NCI-H82 (cell line): ENCODE results near the gene BABAM2.
A peak's percentile ranks its signal among the peaks of the same experiment; 100 is the strongest.
"Not testable (repeated sequence)": the region's sequence is repeated elsewhere in the genome, so short reads cannot be mapped to it uniquely, and the experiment has no call there.

Source experiments
- DNase-seq: peaks from one replicate; lab custom pipeline; 2025; lab: John Stamatoyannopoulos, UW

BABAM2 gene

DNA sequence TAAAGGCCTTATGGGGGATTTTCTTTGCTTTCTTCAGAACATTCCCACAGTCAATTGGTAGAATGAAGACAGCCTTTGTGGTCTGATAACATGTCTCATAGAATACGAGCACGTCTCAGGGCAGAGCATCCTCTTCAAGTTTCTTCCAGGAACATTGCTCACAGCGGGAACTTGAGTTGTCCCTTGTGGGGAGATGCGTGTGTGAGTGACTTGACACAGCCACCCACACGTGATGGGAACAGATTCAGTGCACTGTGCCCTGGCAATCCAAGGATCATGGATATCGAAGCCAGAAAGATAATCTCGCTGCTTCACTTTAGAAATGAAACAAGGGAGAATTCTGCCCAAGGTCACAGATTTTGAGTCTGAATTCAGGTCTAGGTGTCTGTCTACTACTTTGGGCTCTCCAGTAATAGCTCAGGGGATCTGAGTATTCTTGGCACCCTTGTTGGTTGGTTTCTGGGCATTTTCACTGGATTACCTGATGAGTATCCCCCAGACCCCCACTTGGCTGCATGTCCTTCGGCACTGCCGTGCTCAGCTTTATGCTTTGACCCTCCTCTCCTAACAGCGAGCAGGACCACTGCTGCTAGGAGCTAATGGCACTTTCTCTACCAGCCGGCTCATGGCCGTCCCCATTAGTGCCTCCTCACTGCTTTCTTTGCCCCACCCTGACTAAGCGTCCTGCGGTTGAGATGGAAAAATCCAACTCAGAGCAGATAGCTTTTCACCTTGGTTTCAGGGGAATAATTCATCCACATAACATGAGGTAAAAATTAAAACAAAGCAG is 426.2 kb downstream of the BABAM2 start:
- DNase-seq: no peak

DNA sequence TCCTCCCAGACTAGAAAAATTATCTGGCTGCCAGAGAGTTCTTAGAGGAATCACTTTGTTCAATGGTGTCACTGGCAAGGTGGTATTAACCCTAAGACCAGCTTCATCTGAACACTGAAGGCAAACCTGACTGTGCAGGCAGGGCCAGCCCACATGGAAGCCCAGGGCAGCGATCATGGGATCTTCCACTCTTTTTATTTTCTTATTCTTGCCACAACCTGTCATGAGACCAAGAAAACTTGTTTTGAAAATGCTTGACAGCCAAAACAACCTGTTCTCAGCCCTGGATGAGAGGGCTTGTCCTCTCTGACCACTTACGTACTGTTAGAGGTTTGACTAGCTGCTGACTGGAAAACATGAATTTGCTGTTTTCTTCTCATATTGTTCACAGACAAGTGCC is 426.9 kb downstream of the BABAM2 start:
- DNase-seq: no peak

DNA sequence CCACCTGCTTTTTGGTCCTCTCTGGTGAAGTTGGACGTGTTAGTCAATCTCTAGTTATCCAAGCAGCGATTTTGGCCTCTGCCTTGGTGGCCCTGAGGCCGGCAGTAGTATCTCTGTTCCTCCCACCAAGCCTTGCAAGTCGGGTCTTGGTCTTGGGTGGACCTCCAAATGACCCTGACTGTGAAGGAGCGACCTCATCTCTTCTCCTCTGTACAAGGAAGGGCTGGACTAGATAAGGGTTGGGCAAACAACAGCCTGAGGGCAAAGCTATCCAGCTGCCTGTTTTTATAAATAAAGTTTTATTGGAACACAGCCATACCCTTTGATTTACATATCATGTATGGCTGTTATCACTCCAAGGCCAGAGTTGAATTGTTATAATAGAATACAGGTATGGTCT is 427.5 kb downstream of the BABAM2 start:
- DNase-seq: no peak

- DNase-seq: no peak
These were observed 428.1 kb downstream of the BABAM2 start for GRCh38 chr2:28318462-28319117.

DNA sequence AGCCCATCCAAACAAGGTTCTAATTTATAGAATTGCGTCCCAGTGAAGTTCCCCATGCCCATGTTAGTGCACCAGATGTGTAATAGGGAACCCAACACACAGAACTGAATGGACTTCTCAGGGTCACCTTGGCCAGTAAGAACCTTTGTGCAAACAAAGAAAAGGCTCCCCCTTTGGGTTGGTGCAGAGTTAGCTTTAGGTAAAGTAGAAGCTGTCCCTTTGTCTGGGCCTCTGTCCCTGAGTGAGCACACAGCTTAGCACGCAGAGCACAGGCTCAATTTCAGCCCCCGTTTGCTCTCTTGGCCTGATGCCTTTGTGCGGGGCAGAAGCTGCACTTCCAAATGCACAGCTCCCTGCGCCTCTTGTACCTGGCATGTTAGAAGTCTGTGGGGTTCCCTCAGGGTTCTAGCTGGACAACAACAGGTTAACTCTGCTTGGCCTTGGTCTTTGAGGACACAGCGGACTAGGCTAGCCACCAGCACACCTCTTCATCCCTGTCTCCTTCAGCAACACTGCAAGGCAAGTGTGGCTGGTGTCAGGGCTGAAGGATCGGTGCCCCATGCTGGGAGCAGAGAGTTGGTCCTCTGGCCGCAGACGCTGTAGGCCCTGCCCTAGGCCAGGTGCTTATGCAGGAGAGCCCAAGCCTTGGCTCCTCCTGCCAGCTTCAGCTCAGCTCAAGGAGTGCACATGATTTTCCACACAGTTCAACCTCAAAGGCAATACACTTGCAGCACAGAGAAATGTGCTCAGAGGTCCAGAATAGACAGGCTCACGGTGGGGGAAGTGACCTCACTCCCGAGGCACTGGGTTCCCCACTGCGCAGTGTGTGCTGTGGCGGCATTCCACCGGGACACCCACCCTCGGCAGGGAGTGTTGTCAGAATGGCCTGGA is 428.8 kb downstream of the BABAM2 start:
- no peak for DNase-seq

DNA sequence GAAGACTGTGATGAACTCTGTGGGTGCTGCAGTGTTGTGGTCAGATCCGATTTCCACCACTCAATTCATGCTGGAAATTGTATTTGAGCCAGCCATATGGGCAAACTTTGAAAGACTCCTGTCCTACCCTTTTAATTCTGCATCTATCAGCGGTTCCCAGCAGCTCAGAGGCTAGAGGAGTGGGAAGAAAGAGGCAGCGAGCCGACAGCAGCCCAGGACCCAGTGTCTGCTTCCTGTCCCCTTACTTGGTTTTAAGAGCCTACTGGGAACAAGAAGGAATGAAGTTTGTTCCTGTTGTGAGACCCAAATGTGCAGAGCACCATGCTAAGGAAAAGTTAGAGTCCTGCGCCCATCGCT is 429.5 kb downstream of the BABAM2 start:
- no peak for DNase-seq

GRCh38 chr2:28320371-28320770 is 429.8 kb downstream of the BABAM2 start:
- no peak for DNase-seq

GRCh38 chr2:28321426-28321825 is 430.9 kb downstream of the BABAM2 start:
- no peak for DNase-seq

DNA sequence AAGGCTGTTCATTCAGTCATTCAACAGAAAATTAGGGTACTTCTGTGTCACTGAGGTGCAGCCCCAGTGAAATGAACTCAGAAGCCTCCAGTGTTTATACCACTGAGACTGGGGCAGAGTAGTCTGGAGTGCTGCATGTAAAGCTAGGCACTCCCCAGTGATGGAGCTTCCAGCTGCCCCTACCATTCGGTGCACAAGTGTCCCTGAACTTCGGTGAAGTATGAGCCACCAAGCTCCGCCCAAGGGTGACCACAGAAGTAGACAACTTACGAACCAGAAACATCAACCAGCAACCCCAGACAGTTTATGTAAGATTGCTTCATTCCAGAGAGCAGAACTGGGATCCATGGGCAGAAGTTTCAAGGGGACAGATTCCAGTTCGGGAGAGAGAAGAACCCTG is 431.5 kb downstream of the BABAM2 start:
- no peak for DNase-seq

GRCh38 chr2:28322456-28322855 is 431.9 kb downstream of the BABAM2 start:
- no peak for DNase-seq

DNA sequence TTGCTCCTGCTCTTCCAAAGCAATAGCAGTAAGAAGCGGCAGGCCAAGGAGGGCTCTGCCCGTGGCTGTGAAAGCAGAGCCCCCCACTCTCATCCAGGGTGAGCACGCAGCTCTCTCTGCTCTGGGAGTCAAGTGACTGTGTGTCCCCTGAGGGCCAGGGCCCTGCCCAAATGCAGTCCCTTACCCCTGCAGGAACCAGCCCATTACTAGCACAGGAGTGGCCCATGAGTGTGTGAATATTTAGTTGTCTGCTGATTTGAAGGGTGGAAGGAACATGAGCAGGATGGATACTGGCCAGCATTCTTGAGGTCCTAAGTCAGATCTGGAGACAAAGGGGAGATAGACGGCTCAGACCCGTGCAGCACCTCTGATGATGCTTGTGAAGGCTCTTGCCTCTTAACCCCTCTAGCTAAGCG is 432.5 kb downstream of the BABAM2 start:
- no peak for DNase-seq

GRCh38 chr2:28325173-28325566 is 434.6 kb downstream of the BABAM2 start:
- peak; percentile 30 for DNase-seq

DNA sequence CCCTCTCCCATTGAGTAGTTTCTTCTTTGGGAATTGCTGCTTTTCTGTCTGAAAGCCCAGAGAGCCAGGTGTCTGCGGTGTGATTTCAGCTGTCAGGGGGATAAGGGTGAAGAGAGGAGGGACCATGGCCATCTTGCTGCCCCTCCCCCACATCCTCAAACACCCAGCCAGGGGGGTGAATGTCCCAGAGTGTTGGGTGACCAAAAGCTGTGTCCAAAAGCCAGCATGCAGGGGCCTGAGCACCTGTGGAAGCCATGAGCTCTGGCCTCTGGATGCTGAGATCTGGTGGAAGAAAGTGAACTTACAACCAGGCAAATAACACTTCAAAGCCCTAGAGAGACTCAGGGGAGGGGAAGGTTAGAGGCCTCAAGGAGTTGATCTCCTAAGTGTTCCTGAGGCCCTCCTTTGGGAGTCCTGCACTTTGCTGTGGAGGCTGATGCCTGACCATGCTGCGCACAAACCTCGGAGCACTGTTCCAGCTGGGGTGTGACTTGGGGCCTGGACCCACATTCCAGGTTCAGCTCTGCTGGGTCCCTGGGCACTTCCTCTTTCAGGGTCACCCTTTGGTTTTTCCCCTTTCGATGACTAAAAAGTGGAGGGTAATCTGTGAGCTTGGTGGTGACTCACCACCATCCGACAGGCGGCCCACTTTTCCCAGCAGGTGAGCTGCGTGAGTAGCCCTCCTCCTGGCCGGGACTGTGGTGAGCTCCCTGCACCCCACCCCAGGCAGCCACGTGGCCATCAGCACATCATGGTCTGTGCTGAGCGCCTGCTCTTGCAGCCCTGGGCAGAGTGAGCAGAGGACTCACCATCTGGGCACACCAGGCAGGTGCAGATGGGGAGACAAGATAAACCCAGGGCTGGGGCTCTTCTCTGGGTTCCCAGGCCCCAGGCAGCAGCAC is 435.3 kb downstream of the BABAM2 start:
- peak; percentile 19 for DNase-seq

GRCh38 chr2:28326469-28326805 is 435.9 kb downstream of the BABAM2 start:
- DNase-seq: no peak

GRCh38 chr2:28326881-28327505 is 436.5 kb downstream of the BABAM2 start:
- DNase-seq: no peak

DNA sequence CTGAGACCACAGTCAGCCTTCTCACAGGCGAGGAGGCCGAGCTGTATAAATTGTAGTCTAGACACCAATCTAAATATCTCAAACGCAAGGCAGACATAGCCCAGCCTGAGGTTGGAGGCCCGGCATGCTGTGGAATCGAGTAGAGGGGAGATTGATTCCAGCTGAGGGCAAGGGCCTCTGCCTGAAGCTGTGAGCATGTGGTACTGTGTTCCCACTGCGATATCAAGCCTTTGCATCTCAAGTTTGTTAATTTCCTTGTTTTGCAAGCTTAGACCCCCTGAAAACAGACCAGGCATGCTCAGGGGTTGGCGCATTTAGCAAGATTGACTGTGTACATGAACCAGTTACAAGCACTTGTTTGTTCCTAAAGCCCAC is 437.0 kb downstream of the BABAM2 start:
- no peak for DNase-seq

DNA sequence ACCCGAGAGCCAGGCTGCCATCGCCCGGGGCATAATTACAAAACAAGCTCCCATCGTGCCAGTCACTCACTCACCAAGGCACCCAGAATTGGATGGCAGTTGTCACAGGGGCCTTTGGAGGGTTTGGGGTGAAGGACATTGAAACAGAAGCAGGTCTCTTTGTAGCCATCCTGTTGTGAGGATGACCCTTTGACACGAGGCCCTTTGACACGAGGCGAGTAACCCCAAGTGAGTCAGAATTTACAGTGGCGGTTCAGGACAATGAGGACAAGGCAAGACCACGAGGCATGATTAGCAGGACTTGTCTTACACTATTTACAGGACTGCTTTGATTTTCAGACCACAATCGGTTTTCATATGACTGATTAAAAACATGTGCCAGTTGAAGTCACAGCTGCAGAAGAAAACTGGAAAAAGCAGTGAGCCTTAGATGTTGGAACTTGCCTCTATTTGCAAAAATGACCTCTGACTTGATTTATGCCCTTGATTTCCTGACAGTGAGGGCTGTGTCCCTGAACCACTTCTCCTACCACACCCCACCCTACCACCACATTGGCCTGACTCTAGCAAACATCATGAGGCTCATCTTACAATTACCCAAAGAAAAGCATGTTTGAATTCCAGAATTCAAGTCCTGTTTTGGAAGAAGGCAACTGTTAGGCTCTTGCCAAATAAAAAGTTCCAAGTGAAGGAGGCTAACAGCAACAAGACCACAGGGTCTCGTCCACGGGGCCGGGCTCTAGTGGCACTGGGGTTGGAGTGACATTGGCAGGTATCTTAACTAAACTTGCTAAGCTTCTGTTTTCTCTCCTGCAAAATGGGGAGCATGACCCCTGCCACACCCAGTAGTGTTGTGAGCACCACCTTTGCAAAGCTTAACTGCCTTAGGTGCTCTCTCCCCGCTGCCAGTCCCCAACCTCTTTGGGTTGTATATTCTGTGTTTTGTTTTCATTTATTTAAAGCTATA is 437.7 kb downstream of the BABAM2 start:
- no peak for DNase-seq

- no peak for DNase-seq
These were observed 438.7 kb downstream of the BABAM2 start for GRCh38 chr2:28329184-28329583.

DNA sequence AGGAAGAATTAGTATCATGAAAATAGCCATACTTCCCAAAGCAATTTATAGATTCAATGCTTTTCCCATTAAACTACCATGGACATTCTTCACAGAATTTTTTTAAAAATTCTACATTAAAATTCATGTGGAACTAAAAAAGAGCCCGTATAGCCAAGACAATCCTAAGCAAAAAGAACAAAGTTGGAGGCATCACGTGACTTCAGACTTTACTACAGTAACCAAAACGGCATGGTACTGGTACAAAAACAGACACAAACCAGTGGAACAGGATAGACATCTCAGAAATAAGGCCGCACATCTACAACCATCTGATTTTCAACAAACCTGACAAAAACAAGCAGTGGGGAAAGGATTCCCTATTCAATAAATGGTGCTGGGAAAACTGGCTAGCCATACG is 440.2 kb downstream of the BABAM2 start:
- DNase-seq: not testable (repeated sequence)

DNA sequence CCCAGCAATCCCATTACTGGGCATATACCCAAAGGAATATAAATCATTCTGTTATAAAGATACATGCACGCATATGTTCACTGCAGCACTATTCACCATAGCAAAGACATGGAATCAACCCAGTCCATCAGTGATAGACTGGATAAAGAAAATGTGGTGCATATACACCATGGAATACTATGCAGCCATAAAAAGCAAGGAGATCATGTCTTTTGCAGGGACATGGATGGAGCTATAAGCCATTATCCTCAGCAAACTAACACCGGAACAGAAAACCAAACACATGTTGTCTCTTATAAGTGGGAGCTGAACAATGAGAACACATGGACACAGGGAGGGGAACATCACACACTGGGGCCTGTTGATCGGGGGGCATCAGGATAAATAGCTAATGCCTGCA is 441.3 kb downstream of the BABAM2 start:
- not testable (repeated sequence) for DNase-seq
